Karpas-422 (cell line): ENCODE data around the gene LGR4. TPM values are rescaled to one million over a fixed set of nuclear protein-coding genes. Genes with fewer than 3 reads are reported as not detected.

Experiments
- DNase-seq: peaks from one replicate; pipeline ENCODE4 v3.0.0-alpha.2; 2015
- H2AFZ ChIP-seq: fragments of 200-600 bp; sonication (generic); 2 replicates; pipeline ENCODE4 v1.6.1; 2014; ENCODE audit warnings: antibody characterized with exemption, low read length, mixed read lengths
- H3K27ac ChIP-seq: fragments of 200-600 bp; sonication (generic); 2 replicates; pipeline ENCODE4 v1.5.1; 2014; ENCODE audit warnings: mild to moderate bottlenecking, low read length, moderate library complexity
- H3K27me3 ChIP-seq: fragments of 200-600 bp; sonication (generic); 2 replicates; pipeline ENCODE4 v1.6.1; 2014; ENCODE audit warnings: low read length, mixed read lengths
- H3K36me3 ChIP-seq: fragments of 200-600 bp; sonication (generic); 2 replicates; pipeline ENCODE4 v1.6.1; 2014; ENCODE audit warnings: low read length, mixed read lengths; ENCODE audit not compliant: insufficient read depth
- H3K4me1 ChIP-seq: fragments of 200-600 bp; sonication (generic); 2 replicates; pipeline ENCODE4 v1.6.1; 2014; ENCODE audit warnings: mild to moderate bottlenecking, low read length, mixed read lengths
- H3K4me2 ChIP-seq: fragments of 200-600 bp; sonication (generic); 2 replicates; pipeline ENCODE4 v1.6.1; 2014; ENCODE audit warnings: low read length, low read depth, mild to moderate bottlenecking; ENCODE audit not compliant: poor library complexity, severe bottlenecking
- H3K4me3 ChIP-seq: fragments of 200-600 bp; sonication (generic); 2 replicates; pipeline ENCODE4 v1.5.1; 2014; ENCODE audit warnings: mild to moderate bottlenecking, antibody characterized with exemption, low read length, mixed read lengths
- H3K79me2 ChIP-seq: fragments of 200-600 bp; sonication (generic); 2 replicates; pipeline ENCODE4 v1.6.1; 2014; ENCODE audit warnings: mild to moderate bottlenecking, low read length, mixed read lengths
- H3K9ac ChIP-seq: fragments of 200-600 bp; sonication (generic); 2 replicates; pipeline ENCODE4 v1.6.0; 2014; ENCODE audit warnings: low read length
- H3K9me2 ChIP-seq: fragments of 200-600 bp; sonication (generic), shearing (Covaris generic); replicated peaks from 2 replicates; pipeline ENCODE4 v1.6.0; 2014; ENCODE audit warnings: mild to moderate bottlenecking, low read length, moderate library complexity; ENCODE audit not compliant: insufficient read depth
- H3K9me3 ChIP-seq: fragments of 300-700, 200-600 bp; sonication (generic); 2 replicates; pipeline ENCODE4 v1.6.1; 2014; ENCODE audit warnings: low read length, mixed read lengths
- H4K20me1 ChIP-seq: fragments of 200-600 bp; sonication (generic); 2 replicates; pipeline ENCODE4 v1.6.1; 2014; ENCODE audit warnings: mild to moderate bottlenecking, antibody characterized with exemption, low read length, low read depth; ENCODE audit not compliant: insufficient read depth
- total RNA-seq: library from RNA; depleted of rRNA; stranded (reverse); fragments of >200 nt; shearing (Covaris generic); gene quantifications from 2 replicates; pipeline ENCODE4 v1.2.3, GENCODE V29; 2014; ENCODE audit warnings: low replicate concordance

Gene LGR4
- total RNA-seq, 1 experiment from 2014 or later: 0.04 TPM

DNA sequence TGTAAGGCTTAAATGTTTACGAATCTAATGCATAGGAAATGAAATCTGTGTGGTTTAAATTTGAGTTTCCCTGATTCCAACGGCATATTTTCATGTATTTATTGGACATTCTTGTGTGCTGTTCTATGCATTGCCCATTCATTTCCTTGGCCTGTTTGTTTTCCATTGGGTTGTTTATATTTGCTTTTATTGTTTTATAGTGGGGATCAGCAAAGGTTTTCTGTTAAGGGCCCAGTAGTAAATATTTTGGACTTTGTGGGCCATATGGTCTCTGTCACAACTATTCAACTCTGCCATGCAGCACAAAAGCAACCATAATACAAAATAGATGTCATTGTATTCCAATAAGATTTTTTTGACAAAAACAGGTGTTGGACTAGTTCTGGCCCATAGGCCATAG, 5.2 kb upstream of the LGR4 start:
- H2AFZ ChIP-seq: no peak overlapping the region
- no peaks in the 10 kb centered on the region for H3K9me3 ChIP-seq
- no peaks in the 10 kb centered on the region for H3K9me2 ChIP-seq

DNA sequence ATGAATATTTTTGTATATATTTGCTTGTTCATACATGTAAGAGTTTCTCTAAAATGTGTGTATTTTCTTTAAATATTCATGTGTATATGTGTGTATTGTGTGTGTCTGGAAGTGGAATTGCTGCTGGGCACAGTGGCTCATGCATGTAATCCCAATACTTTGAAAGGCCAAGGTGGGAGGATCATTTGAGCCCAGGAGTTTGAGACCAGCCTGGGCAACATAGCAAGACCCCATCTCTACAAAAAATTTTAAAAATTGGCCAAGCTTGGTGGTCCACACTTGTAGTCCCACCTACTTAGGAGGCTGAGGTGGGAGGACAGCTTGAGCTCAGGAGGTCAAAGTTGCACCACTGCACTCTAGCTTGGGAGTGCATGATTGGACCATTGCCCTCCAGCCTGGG, 4.7 kb upstream of the LGR4 start:
- Histone ChIP-seq H3K9me2 (no peaks in the 10 kb centered on the region), H2AFZ (no peak overlapping the region), H3K27ac (no peak overlapping the region), H3K4me3 (no peak overlapping the region), H3K79me2 (no peaks in the 10 kb centered on the region), H3K4me2 (no peak overlapping the region), H3K9ac (no peak overlapping the region), H3K36me3 (no peaks in the 10 kb centered on the region), H4K20me1 (no peaks in the 10 kb centered on the region), H3K9me3 (no peaks in the 10 kb centered on the region), H3K4me1 (no peaks in the 10 kb centered on the region), H3K27me3 (no peaks in the 10 kb centered on the region)
- DNase-seq: no peak

More for the DNA sequence above, 5.2 kb upstream of the LGR4 start:
- Histone ChIP-seq H3K27me3 (no peaks in the 10 kb centered on the region), H3K4me3 (no peak overlapping the region), H3K4me2 (no peak overlapping the region), H3K4me1 (no peaks in the 10 kb centered on the region), H3K27ac (no peak overlapping the region), H3K9ac (no peak overlapping the region), H3K36me3 (no peaks in the 10 kb centered on the region), H4K20me1 (no peaks in the 10 kb centered on the region), H3K79me2 (no peaks in the 10 kb centered on the region)
- DNase-seq: no peak

DNA sequence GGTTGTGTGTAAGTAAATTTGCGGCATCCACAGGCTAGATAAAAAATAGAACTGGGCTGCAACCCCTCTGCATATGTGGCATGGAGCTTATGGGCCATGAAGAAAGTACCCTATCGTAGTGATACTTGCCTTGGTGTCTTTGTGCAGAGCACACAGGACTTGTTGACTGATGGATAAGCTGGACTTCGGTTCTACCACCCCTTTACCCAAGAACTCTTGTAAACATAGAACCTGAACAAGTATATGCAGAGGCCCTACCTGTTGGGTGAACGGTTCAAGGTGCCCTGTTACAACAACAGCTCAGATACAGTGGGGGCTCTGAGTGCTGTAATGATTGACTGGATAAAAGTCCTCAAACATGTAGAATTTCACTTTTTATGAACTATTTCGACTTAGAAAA, 3.0 kb upstream of the LGR4 start:
- no peak for DNase-seq
- H3K4me2 ChIP-seq: no peak overlapping the region

DNA sequence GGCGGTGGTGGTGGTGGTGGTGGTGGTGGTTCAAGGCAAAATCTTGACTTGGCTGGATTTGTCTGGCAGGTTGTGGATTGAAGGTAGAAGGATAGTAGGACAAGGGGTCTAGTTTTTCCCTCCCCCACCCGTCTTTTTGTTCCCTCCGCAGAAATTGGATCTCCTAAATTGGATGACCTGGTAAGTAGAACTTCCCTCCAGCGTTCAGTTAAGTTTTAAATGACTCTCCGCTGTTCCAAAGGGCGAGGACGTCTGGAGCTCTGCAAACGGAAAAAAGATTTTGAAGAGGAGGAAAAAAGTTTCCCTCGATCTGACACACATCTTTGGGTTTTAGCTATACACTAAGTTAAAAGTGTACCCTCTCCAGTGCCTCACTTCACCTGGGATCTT, 422 bp upstream of the LGR4 start:
- Histone ChIP-seq H3K36me3 (no peaks in the 10 kb centered on the region), H3K4me1 (no peaks in the 10 kb centered on the region; the same call in 1 of the 2 replicates), H3K27ac (no peak overlapping the region), H3K4me3 (no peak overlapping the region), H2AFZ (no peak overlapping the region), H3K9ac (no peak overlapping the region), H3K27me3 (no peaks in the 10 kb centered on the region), H3K9me2 (no peaks in the 10 kb centered on the region), H3K9me3 (no peaks in the 10 kb centered on the region), H3K79me2 (no peaks in the 10 kb centered on the region), H4K20me1 (no peaks in the 10 kb centered on the region), H3K4me2 (no peak overlapping the region)
- DNase-seq: no peak

More for the DNA sequence above, 3.0 kb upstream of the LGR4 start:
- Histone ChIP-seq H3K27me3 (no peaks in the 10 kb centered on the region), H2AFZ (no peak overlapping the region), H4K20me1 (no peaks in the 10 kb centered on the region), H3K36me3 (no peaks in the 10 kb centered on the region), H3K79me2 (no peaks in the 10 kb centered on the region), H3K4me1 (no peaks in the 10 kb centered on the region), H3K9me2 (no peaks in the 10 kb centered on the region), H3K27ac (no peak overlapping the region), H3K9me3 (no peaks in the 10 kb centered on the region), H3K9ac (no peak overlapping the region), H3K4me3 (no peak overlapping the region)

DNA sequence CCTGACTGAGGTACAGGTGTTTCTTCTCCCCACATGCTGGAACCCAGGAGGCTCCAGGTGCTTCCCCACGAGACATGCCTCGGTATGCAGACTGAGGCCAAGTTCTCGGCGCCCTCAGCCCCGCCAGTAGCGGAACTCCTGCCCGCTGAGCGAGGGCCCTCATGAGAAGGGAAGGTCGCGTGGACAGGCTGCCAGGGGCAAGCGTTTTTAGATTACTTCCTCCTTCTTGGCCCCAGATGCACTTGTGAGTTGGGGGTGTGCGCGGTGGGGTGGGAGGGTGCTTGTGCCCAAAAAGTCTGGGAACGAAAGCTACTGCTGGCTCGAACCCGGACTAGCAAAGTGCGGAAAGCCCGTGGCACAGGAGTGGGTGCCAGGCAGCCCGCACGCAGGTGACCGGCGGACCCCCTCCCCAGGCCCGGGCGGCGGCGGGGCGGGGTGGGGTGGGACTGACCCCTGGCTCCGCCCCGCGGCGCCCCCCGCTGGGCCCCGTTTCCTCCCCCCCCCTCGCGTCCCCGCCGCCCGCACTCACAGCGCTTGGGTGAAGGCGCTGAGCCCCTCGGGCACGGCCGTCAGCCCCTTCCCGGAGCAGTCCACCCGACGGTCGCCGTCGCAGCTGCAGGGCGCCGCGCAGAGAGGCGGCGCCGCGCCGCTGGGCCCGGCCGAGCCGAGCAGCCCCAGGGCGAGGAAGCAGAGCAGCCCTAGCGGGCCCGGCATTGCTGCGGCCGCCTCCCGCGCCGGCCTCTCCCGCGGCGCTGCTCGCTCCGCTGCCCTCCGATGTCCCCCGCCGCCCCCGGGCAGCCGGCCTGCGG, 797 bp downstream of the LGR4 start:
- Histone ChIP-seq H3K79me2 (no peaks in the 10 kb centered on the region), H3K4me2 (no peak overlapping the region), H3K4me1 (no peaks in the 10 kb centered on the region; the same call in 1 of the 2 replicates), H3K9me3 (no peaks in the 10 kb centered on the region), H3K27ac (no peak overlapping the region), H3K9ac (no peak overlapping the region), H3K27me3 (no peaks in the 10 kb centered on the region), H3K36me3 (no peaks in the 10 kb centered on the region), H3K4me3 (no peak overlapping the region), H4K20me1 (no peaks in the 10 kb centered on the region), H3K9me2 (no peaks in the 10 kb centered on the region), H2AFZ (no peak overlapping the region)
- no peak for DNase-seq

DNA sequence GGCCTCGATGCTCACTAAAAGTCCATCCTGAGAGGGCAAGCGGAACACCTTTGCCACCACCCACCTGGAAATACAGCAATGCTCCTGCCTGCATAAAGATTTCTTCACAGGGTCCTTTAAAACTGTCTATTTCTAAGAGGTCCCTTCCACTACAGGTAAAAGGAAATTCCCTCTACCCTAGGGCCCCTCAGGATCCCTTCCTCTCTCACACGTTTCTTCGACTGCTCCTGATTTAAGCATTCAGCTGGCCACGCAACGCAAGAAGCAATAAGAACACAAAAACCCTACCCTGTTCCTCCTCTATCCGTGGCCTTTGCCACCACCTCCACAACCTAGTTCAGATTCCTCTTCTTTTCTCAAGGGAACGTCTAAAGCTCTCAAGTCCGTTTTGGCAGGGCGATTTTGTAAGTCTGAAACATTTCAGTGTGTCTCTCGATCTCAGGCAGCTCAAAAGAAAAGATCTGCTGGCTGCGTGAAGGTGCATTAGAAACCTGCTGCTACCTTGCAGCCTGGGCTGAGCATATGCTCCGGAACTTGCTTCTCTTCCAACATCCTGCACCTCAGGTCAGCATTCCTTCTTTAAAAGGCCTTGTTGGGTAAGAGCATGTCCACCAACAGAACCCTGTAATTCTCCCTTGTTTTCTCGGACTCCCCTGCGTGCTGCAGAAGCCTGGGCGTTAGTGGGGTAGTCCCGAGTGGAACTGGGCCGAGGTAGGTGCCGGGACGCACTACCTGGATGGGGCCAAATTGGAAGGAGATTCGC, 1.6 kb downstream of the LGR4 start:
- Histone ChIP-seq H3K9me2 (no peaks in the 10 kb centered on the region), H3K27me3 (no peaks in the 10 kb centered on the region), H4K20me1 (no peaks in the 10 kb centered on the region), H3K27ac (no peak overlapping the region), H3K36me3 (no peaks in the 10 kb centered on the region), H3K9ac (no peak overlapping the region), H3K4me3 (no peak overlapping the region), H3K4me1 (no peaks in the 10 kb centered on the region; the same call in 1 of the 2 replicates), H3K4me2 (no peak overlapping the region), H3K79me2 (no peaks in the 10 kb centered on the region), H3K9me3 (no peaks in the 10 kb centered on the region), H2AFZ (no peak overlapping the region)
- DNase-seq: no peak

DNA sequence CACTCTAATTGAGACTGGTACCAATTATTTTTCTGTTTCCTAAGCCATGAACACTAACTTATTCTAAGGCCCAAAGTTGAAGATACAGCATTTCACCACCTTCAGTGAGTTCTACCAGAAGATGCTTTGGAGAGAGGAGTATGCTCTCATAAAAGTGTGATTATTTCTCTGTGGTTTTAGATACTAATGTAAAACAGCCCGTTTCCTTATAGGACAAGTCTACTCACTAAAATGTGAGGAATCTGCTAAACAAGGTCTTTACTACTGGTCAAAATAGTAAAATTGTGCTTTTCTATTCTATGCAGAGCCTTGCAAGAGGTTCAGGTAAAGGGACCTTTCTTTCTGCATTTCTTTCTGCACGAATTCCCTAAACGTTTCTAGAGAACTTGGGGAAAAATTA, 2.4 kb downstream of the LGR4 start:
- Histone ChIP-seq H2AFZ (no peak overlapping the region), H4K20me1 (no peaks in the 10 kb centered on the region), H3K27me3 (no peaks in the 10 kb centered on the region), H3K9ac (no peak overlapping the region), H3K36me3 (no peaks in the 10 kb centered on the region), H3K4me1 (no peaks in the 10 kb centered on the region; the same call in 1 of the 2 replicates), H3K9me2 (no peaks in the 10 kb centered on the region), H3K9me3 (no peaks in the 10 kb centered on the region), H3K4me2 (no peak overlapping the region), H3K27ac (no peak overlapping the region), H3K79me2 (no peaks in the 10 kb centered on the region), H3K4me3 (no peak overlapping the region)
- no peak for DNase-seq

DNA sequence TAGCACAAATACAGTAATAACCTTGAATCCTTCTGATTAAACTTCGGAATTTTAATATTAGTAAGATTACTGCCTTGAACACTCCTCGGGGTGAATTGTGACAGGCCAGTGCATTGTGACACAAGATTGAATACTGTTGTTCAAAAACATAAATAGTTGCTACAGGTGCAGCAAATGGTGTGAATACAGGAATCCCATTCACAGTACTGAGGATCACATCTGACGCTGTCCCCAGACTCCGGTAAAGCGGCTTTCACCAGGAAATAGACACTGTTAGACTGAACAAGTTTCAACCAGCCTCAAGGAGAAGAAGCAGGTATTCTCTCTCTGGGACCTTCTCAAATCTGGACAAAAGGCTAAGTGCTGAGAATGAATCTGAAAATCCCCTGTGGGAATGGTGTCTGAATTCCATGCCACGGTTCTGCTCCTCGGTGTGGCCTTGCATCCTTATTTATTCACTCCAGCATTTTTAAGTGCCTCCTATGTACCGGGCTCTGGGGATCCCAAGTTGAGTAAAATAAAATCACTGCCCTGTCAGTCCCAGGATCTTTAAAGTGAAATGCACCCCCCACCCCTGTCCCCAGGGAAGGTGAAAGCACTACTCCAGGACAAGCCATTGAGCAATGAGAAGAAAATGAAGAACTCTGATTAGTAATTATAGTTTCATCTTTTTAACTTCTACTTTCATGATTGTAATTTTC, 3.4 kb downstream of the LGR4 start:
- Histone ChIP-seq H4K20me1 (no peaks in the 10 kb centered on the region), H2AFZ (no peak overlapping the region), H3K36me3 (no peaks in the 10 kb centered on the region), H3K9ac (no peak overlapping the region), H3K4me3 (no peak overlapping the region), H3K4me1 (no peaks in the 10 kb centered on the region; the same call in 1 of the 2 replicates), H3K4me2 (no peak overlapping the region), H3K9me3 (no peaks in the 10 kb centered on the region), H3K79me2 (no peaks in the 10 kb centered on the region), H3K9me2 (no peaks in the 10 kb centered on the region), H3K27ac (no peak overlapping the region), H3K27me3 (no peaks in the 10 kb centered on the region)
- DNase-seq: no peak
